Measurements from ENCODE around the gene LSM12.

Gene LSM12

GRCh38 chr17:44074231-44074910 is 7.9 kb upstream of the LSM12 start:
- H3K36me3 ChIP-seq (ENCODE audit: insufficient read depth, low read length), result peaks cover 42% of the 10 kb centered on the region

DNA sequence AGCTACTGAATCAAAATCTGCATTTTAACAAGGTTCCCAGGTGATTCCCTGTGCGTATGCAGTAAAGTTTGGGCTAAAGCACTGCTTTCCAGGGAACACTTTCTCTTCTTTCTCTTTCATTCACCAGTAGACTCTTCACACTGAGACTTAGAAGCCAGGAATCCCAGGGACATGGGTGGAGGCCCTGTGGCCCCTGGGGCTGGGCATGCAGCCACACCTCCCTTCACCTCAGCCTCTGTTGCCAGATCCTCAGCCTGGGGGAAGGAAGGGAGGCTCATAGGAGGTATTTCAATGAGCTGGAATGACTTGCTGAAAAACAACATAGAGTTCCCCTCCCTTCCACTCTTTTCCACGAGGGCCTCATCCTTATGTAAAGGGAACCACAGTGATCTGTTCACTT is 5.3 kb upstream of the LSM12 start:
- DNase-seq (no peak), ATAC-seq (ENCODE audit: insufficient read depth, low read depth) (no peak)
- H2AFZ ChIP-seq (ENCODE audit: low read depth, low read length), result no peak overlapping the region
- no peaks in the 10 kb centered on the region for H3K27me3 ChIP-seq (ENCODE audit: insufficient read depth, low read length, poor library complexity)
- H3K4me1 ChIP-seq (ENCODE audit: insufficient read depth, low read length), result peaks cover 37% of the 10 kb centered on the region
- peak overlapping the region; percentile 95 for H3K27ac ChIP-seq (ENCODE audit: low read length)
- peak overlapping the region; percentile 45 to 99; a peak in 3 of 4 replicates for H3K4me3 ChIP-seq (ENCODE audit: low read depth in 1 of 2, low read length in 2 of 2)
- peaks cover 38% of the 10 kb centered on the region for H3K36me3 ChIP-seq (ENCODE audit: insufficient read depth, low read length)
- peak overlapping the region; percentile 90 for H3K4me2 ChIP-seq (ENCODE audit: insufficient read depth, low read length)
- peak overlapping the region; percentile 91 for H3K9ac ChIP-seq (ENCODE audit: low read depth, low read length)
- H3K9me3 ChIP-seq (ENCODE audit: insufficient read depth, low read length, severe bottlenecking), result no peaks in the 10 kb centered on the region
- H4K20me1 ChIP-seq (ENCODE audit: insufficient read depth, low read length), result peaks cover 2% of the 10 kb centered on the region; the same call in 1 of the 2 replicates
- H3K79me2 ChIP-seq (ENCODE audit: insufficient read depth, low read length), result peaks cover 39% of the 10 kb centered on the region
- no peak for TF ChIP-seq CTCF (IDR thresholded peaks at IDR 0.05; ENCODE audit: borderline replicate concordance, extremely low read depth, low read length, poor library complexity, severe bottlenecking)
- TF ChIP-seq EZH2 (IDR thresholded peaks at IDR 0.05; ENCODE audit: borderline replicate concordance, low read depth, low read length, severe bottlenecking), result no peak

More at GRCh38 chr17:44074231-44074910, 7.9 kb upstream of the LSM12 start:
- no peak for TF ChIP-seq EZH2 (IDR thresholded peaks at IDR 0.05; ENCODE audit: borderline replicate concordance, low read depth, low read length, severe bottlenecking)
- no peak for TF ChIP-seq CTCF (IDR thresholded peaks at IDR 0.05; ENCODE audit: borderline replicate concordance, extremely low read depth, low read length, poor library complexity, severe bottlenecking)
- DNase-seq, result no peak
- Histone ChIP-seq H3K27me3 (ENCODE audit: insufficient read depth, low read length, poor library complexity) (no peaks in the 10 kb centered on the region), H3K4me2 (ENCODE audit: insufficient read depth, low read length) (no peak overlapping the region), H3K4me3 (ENCODE audit: low read depth in 1 of 2, low read length in 2 of 2) (no peak overlapping the region), H3K27ac (ENCODE audit: low read length) (no peak overlapping the region), H3K79me2 (ENCODE audit: insufficient read depth, low read length) (peaks cover 31% of the 10 kb centered on the region), H3K9ac (ENCODE audit: low read depth, low read length) (no peak overlapping the region), H3K4me1 (ENCODE audit: insufficient read depth, low read length) (peaks cover 28% of the 10 kb centered on the region), H2AFZ (ENCODE audit: low read depth, low read length) (no peak overlapping the region), H3K9me3 (ENCODE audit: insufficient read depth, low read length, severe bottlenecking) (no peaks in the 10 kb centered on the region), H4K20me1 (ENCODE audit: insufficient read depth, low read length) (peaks cover 2% of the 10 kb centered on the region; the same call in 1 of the 2 replicates)
- ATAC-seq (ENCODE audit: insufficient read depth, low read depth), result no peak

DNA sequence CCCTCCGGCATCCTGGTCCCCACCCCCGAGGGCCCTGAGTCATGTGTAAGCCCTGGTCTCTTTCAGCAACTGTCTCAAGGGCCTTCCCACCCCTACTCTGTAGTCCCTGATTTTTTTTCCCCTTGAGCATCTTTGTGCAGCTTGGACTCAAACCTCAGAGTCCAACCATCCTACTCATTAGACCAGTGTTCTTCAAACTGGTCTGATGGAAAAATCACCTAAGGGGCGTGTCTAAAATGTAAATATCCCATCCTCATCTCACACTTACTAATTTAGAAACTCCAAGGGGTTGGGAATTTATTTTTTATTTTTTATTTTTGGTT is 4.7 kb upstream of the LSM12 start:
- no peaks in the 10 kb centered on the region for H3K27me3 ChIP-seq (ENCODE audit: insufficient read depth, low read length, poor library complexity)
- ATAC-seq (ENCODE audit: insufficient read depth, low read depth) (no peak), DNase-seq (no peak)
- peaks cover 2% of the 10 kb centered on the region; the same call in 1 of the 2 replicates for H4K20me1 ChIP-seq (ENCODE audit: insufficient read depth, low read length)
- no peaks in the 10 kb centered on the region for H3K9me3 ChIP-seq (ENCODE audit: insufficient read depth, low read length, severe bottlenecking)
- peak overlapping the region; percentile 91 for H3K9ac ChIP-seq (ENCODE audit: low read depth, low read length)
- peaks cover 39% of the 10 kb centered on the region for H3K4me1 ChIP-seq (ENCODE audit: insufficient read depth, low read length)
- peak overlapping the region; percentile 45 to 99 for H3K4me3 ChIP-seq (ENCODE audit: low read depth in 1 of 2, low read length in 2 of 2)
- peak overlapping the region; percentile 98 for H2AFZ ChIP-seq (ENCODE audit: low read depth, low read length)
- peak overlapping the region; percentile 95 for H3K27ac ChIP-seq (ENCODE audit: low read length)
- no peak for TF ChIP-seq CTCF (IDR thresholded peaks at IDR 0.05; ENCODE audit: borderline replicate concordance, extremely low read depth, low read length, poor library complexity, severe bottlenecking)
- no peak for TF ChIP-seq EZH2 (IDR thresholded peaks at IDR 0.05; ENCODE audit: borderline replicate concordance, low read depth, low read length, severe bottlenecking)
- H3K79me2 ChIP-seq (ENCODE audit: insufficient read depth, low read length), result peaks cover 45% of the 10 kb centered on the region
- peaks cover 31% of the 10 kb centered on the region for H3K36me3 ChIP-seq (ENCODE audit: insufficient read depth, low read length)
- H3K4me2 ChIP-seq (ENCODE audit: insufficient read depth, low read length), result peak overlapping the region; percentile 90

Data from DND-41 (cell line).